Measurements from ENCODE around the gene PCK1.

The PCK1 gene

GRCh38 chr20:57581202-57582028, 20.5 kb downstream of the PCK1 start:
- no peak for DNase-seq (ENCODE audit: low read depth in 2 of 2)
- no peak overlapping the region for H3K4me3 ChIP-seq (replicated peaks in 1 of 2; ENCODE audit: low read depth in 2 of 2, low read length in 2 of 2)
- no peak for TF ChIP-seq CTCF (IDR thresholded peaks at IDR 0.05; ENCODE audit: low read depth, low read length)

GRCh38 chr20:57582029-57582378, 21.1 kb downstream of the PCK1 start:
- no peak overlapping the region for H3K4me3 ChIP-seq (replicated peaks in 1 of 2; ENCODE audit: low read depth in 2 of 2, low read length in 2 of 2)
- no peak for TF ChIP-seq CTCF (IDR thresholded peaks at IDR 0.05; ENCODE audit: low read depth, low read length)
- DNase-seq (ENCODE audit: low read depth in 2 of 2), result no peak

- peak; percentile 6 for TF ChIP-seq CTCF (IDR thresholded peaks at IDR 0.05; ENCODE audit: low read depth, low read length)
- peak; percentile 16 to 34 for DNase-seq (ENCODE audit: low read depth in 2 of 2)
- H3K4me3 ChIP-seq (replicated peaks in 1 of 2; ENCODE audit: low read depth in 2 of 2, low read length in 2 of 2), result no peak overlapping the region
These were observed 21.8 kb downstream of the PCK1 start for GRCh38 chr20:57582432-57583288.

- no peak for TF ChIP-seq CTCF (IDR thresholded peaks at IDR 0.05; ENCODE audit: low read depth, low read length)
- no peak for DNase-seq (ENCODE audit: low read depth in 2 of 2)
- no peak overlapping the region for H3K4me3 ChIP-seq (replicated peaks in 1 of 2; ENCODE audit: low read depth in 2 of 2, low read length in 2 of 2)
These were observed 22.7 kb downstream of the PCK1 start for GRCh38 chr20:57583289-57584257.

GRCh38 chr20:57584768-57585461, 24.0 kb downstream of the PCK1 start:
- no peak for TF ChIP-seq CTCF (IDR thresholded peaks at IDR 0.05; ENCODE audit: low read depth, low read length)
- H3K4me3 ChIP-seq (replicated peaks in 1 of 2; ENCODE audit: low read depth in 2 of 2, low read length in 2 of 2), result no peak overlapping the region
- no peak for DNase-seq (ENCODE audit: low read depth in 2 of 2)

Data from cardiac fibroblast (primary cell).